Stimulated activated effector memory CD8-positive, alpha-beta T cell treated with anti-CD3 and anti-CD28 coated beads, Interleukin-12 subunit alpha, Interleukin-12 subunit beta, amount 100 ng/mL, for 72 hours (primary cell): Measurements from ENCODE around the gene CSTB.

Source experiments
- ATAC-seq: fragments of 150-1000 bp; cut with Tn5 transposase; 2 replicates; pipeline ENCODE4 v1.10.0; 2021
- DNase-seq, 2 donors: peaks; one replicate each; pipeline ENCODE4 v3.0.0; 2021 to 2022; ENCODE audit warnings: low spot score in 2 of 2
- H3K27ac Mint-ChIP-seq: one replicate; pipeline ENCODE4 v1.8.0; 2022; ENCODE audit warnings: mild to moderate bottlenecking, mixed read lengths
- H3K36me3 Mint-ChIP-seq: one replicate; pipeline ENCODE4 v1.8.0; 2022; ENCODE audit warnings: mild to moderate bottlenecking, mixed read lengths
- H3K4me1 Mint-ChIP-seq: one replicate; pipeline ENCODE4 v1.8.0; 2022; ENCODE audit warnings: mixed read lengths
- H3K4me3 Mint-ChIP-seq: one replicate; pipeline ENCODE4 v1.8.0; 2022; ENCODE audit warnings: mild to moderate bottlenecking, mixed read lengths
- H3K9me3 Mint-ChIP-seq: one replicate; pipeline ENCODE4 v1.8.0; 2022; ENCODE audit warnings: mixed read lengths

CSTB gene

DNA sequence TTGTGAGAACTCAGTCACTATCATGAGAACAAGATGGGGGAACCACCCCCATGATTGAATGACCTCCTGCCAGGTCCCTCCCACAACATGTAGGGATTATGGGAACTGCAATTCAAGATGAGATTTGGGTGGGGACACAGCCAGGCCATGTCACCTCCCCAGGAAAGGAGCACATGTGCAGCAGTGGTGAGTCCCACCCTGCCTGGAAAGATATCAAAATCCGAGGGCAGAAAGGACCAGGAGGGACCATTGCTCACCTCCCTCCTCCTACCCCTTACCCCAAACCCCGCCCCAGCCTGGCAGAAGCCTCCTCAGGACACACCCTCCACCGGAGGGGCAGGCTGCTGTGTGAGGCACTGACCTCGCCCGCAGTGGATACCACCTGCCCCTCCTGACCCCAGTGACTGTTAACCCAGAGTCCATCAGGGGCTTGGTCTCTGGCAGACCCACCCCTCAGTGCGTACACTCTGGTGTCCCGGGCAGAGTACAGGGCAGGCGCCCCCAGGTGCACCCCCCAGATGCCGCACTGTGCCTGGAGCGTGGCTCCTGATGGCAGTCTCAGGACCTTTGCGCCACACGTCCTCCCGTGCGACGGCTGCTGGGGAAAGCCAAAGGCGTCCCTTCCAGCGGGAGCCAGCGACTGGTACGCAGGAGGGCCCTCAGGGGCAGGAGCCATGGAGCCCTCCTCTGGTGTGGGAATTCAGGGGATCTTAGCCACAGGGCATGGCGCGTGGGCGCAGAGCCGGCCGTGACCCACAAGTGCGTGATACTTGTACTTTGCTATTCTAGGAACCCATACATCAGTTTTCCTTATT is 36.3 kb downstream of the CSTB start:
- H3K4me1 Mint-ChIP-seq: peaks cover 23% of the 10 kb centered on the region
- ATAC-seq (peak; percentile 57), DNase-seq (no peak)
- H3K27ac Mint-ChIP-seq: peak overlapping the region; percentile 76
- H3K9me3 Mint-ChIP-seq: no peaks in the 10 kb centered on the region
- H3K4me3 Mint-ChIP-seq: no peak overlapping the region
- peaks cover 24% of the 10 kb centered on the region for H3K36me3 Mint-ChIP-seq

DNA sequence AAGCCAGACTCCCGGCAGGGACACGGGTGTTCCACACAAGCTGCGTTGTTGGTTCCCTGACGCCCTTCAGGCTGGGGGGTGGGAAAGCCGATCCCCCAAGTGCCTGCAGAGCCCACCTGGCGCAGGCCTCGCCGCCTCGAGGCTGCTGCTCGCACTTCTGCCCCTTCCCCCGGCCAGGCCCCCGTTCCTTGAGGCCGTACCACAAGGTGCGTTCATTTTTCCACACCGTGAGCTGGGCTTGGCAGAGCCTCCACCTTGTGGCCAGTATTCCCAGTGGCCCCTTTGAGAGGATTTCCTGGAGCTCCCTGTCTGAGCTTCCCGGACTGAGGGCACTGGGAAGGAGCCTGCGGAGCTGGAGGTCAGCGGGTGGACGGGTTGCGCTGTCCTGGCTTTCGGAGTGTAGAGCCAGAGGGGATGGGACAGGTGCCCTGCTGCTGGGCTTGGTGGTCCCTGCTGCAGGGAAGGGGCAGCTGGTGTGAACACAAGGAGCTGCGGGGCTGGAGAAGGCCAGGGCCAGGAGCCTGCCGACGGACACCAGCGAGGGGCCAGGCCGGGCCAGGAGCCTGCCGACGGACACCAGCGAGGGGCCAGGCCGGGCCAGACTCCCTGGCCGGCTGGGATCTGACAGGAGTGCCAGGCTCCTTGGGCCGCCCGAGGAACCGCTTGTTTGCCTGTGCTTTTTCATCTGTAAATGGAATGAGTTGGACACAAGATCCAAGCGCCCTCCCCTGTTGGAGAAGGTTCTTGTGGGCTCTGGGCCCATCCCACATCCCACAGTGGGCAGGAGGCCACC is 38.8 kb downstream of the CSTB start:
- H3K27ac Mint-ChIP-seq: no peak overlapping the region
- H3K4me3 Mint-ChIP-seq: no peak overlapping the region
- peaks cover 19% of the 10 kb centered on the region for H3K36me3 Mint-ChIP-seq
- no peaks in the 10 kb centered on the region for H3K9me3 Mint-ChIP-seq
- DNase-seq (no peak), ATAC-seq (no peak)
- H3K4me1 Mint-ChIP-seq: peaks cover 40% of the 10 kb centered on the region

DNA sequence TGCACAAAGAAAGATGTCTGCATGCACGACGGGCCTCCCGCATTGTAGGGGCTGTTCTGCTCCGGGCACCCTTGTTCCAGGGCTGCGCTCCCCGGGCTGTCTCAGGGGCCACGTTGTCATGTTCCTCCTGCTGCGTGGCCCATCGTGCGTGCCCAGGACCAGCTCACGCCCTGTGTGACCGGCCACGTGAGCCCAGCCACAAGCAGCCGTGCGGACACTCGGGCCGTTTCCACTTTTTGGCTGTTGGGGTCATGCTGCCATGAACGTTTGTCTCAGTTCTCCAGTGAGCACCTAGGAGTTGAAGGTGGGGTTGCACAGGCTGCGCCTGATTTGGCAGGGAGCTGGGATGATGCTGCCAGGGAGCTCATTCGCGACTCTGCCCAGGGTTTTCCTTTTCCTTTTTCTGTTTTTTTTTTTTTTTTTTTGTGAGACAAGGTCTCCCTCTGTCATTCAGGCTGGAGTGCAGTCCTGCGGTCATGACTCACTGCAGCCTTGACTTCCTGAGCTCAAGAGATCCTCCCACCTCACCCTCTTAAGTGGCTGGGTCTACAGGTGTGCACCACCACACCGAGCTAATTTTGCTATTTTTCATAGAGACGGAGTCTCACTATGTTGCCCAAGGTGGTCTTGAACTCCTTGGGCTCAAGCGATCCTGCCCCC is 39.8 kb downstream of the CSTB start:
- Mint-ChIP-seq H3K36me3 (peaks cover 19% of the 10 kb centered on the region), H3K27ac (no peak overlapping the region), H3K4me3 (no peak overlapping the region), H3K9me3 (no peaks in the 10 kb centered on the region), H3K4me1 (peaks cover 43% of the 10 kb centered on the region)
- no peak for ATAC-seq
- no peak for DNase-seq

- no peak for ATAC-seq
- H3K36me3 Mint-ChIP-seq: peaks cover 13% of the 10 kb centered on the region
- H3K9me3 Mint-ChIP-seq: no peaks in the 10 kb centered on the region
- H3K27ac Mint-ChIP-seq: no peak overlapping the region
- H3K4me3 Mint-ChIP-seq: no peak overlapping the region
- DNase-seq: no peak
- peaks cover 42% of the 10 kb centered on the region for H3K4me1 Mint-ChIP-seq
These were observed 40.6 kb downstream of the CSTB start for GRCh38 chr21:43735236-43736091.

DNA sequence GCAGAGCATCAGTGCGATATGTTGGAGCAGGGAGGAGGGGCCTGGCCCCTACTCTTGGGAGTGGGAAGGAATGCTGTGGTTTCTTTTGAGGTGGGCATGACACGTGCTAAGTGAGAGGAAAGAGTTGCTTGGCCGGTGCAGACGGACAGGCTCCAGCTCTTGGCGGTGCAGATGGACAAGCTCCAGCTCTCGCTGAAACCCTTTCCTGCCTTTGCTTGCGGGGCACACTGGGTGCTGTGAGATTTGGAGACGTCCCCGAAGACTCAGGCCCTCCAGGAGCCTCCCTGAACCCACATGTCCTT is 41.2 kb downstream of the CSTB start:
- DNase-seq (no peak), ATAC-seq (no peak)
- no peak overlapping the region for H3K4me3 Mint-ChIP-seq
- H3K9me3 Mint-ChIP-seq: no peaks in the 10 kb centered on the region
- H3K36me3 Mint-ChIP-seq: peaks cover 12% of the 10 kb centered on the region
- H3K27ac Mint-ChIP-seq: no peak overlapping the region
- H3K4me1 Mint-ChIP-seq: peaks cover 37% of the 10 kb centered on the region

DNA sequence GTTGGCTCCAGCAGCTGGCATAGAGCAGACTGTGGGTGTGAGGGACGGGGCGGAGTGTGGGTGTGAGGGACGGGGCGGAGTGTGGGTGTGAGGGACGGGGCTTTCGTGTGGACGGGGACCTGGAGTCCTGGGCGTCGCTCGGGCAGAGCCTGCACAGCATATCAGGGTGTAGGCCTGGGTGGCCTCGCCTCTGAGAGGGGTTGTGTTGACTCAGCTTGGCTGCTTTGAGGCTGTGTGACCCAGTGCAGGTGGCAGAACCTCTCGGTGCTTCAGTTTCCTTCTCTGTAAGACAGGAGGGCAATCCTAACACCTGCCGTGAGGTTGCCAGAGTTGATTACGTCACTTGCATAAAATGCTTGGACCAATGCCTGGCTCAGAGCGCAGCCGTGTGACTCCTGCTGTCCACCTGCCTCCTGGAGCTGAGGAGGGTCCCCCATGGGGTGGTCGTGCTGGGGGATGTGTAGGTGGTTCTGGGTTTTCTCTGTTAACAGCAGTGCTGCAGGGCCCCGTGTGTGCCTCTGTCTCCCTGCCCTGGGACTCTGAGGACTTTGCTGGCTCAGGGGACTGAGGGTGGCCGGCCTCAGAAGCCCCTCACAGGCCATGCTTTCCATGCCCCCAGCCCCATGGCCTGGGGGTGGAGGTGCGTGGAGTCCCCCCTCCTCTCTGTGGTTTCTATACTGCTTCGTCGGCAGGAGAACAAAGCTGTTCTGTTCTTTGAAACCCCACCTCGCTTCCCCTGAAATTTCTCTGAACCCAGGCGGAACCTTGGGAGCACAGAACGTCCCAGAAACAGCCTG is 41.8 kb downstream of the CSTB start:
- Mint-ChIP-seq H3K4me1 (peaks cover 41% of the 10 kb centered on the region), H3K9me3 (no peaks in the 10 kb centered on the region), H3K4me3 (peak overlapping the region; percentile 24), H3K36me3 (peaks cover 12% of the 10 kb centered on the region), H3K27ac (peak overlapping the region; percentile 74)
- no peak for DNase-seq
- ATAC-seq: peak; percentile 63

DNA sequence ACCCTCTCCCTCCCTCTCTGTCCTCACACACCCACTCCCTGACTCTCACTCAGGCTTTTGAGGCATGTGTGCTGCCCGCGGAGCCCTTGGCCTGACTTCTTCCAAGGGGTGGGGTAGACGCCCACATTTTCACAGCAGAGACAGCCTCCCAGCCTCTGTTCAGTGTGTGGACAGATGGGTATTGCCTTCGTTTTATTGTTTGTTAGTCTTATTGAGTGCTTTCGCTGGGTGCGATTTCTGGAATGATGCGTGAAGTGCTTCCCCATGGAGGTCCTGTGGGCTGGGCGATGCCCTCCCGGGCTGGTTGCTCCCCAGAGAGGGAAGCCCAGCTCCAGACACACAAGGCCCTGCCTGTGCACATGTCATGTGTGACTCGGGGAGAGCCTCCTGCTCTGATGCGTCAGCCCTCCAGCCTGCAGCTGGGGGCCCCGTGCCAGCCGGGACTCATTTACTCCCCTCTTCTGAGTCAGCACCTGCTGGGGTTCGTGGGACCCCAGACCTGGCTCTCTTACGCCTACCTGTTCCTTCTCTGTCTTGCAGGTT is 42.5 kb downstream of the CSTB start:
- DNase-seq (no peak), ATAC-seq (peak; percentile 69)
- Mint-ChIP-seq H3K27ac (peak overlapping the region; percentile 74), H3K4me1 (peaks cover 49% of the 10 kb centered on the region), H3K4me3 (peak overlapping the region; percentile 24), H3K36me3 (peaks cover 14% of the 10 kb centered on the region), H3K9me3 (no peaks in the 10 kb centered on the region)

DNA sequence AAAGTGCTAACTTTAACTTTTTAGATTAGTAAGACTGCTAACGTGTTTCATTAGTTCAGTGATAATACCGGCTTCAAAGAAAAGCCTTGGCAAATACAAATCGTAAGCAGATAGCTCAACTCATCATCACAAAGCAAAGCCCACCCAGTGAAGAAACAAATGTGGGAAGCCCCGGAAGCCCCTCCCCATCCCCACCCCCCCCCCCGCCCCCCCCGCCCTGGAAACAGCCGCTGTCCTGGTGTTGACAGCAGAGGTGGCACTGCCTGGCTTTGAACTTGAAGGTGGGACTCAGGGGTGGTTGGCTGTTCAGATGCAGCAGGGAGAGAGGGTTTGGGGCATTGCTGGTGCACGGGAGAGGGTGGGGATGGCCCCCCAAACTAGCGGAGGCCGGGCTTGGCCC is 43.0 kb downstream of the CSTB start:
- no peaks in the 10 kb centered on the region for H3K9me3 Mint-ChIP-seq
- H3K36me3 Mint-ChIP-seq: peaks cover 16% of the 10 kb centered on the region
- H3K27ac Mint-ChIP-seq: no peak overlapping the region
- ATAC-seq (no peak), DNase-seq (no peak)
- H3K4me3 Mint-ChIP-seq: no peak overlapping the region
- H3K4me1 Mint-ChIP-seq: peaks cover 54% of the 10 kb centered on the region

- peak overlapping the region; percentile 86 for H3K27ac Mint-ChIP-seq
- H3K4me1 Mint-ChIP-seq: peaks cover 64% of the 10 kb centered on the region
- DNase-seq (no peak), ATAC-seq (no peak)
- H3K4me3 Mint-ChIP-seq: no peak overlapping the region
- H3K9me3 Mint-ChIP-seq: no peaks in the 10 kb centered on the region
- peaks cover 12% of the 10 kb centered on the region for H3K36me3 Mint-ChIP-seq
These were observed 44.0 kb downstream of the CSTB start for GRCh38 chr21:43731891-43732711.

- H3K27ac Mint-ChIP-seq: peak overlapping the region; percentile 86
- peaks cover 68% of the 10 kb centered on the region for H3K4me1 Mint-ChIP-seq
- no peak for DNase-seq
- no peak for ATAC-seq
- H3K36me3 Mint-ChIP-seq: peaks cover 12% of the 10 kb centered on the region
- H3K4me3 Mint-ChIP-seq: no peak overlapping the region
- H3K9me3 Mint-ChIP-seq: no peaks in the 10 kb centered on the region
These were observed 44.6 kb downstream of the CSTB start for GRCh38 chr21:43731476-43731875.

GRCh38 chr21:43728467-43729390 is 47.4 kb downstream of the CSTB start:
- Mint-ChIP-seq H3K27ac (peak overlapping the region; percentile 93), H3K4me3 (peak overlapping the region; percentile 82), H3K9me3 (no peaks in the 10 kb centered on the region), H3K36me3 (peaks cover 21% of the 10 kb centered on the region), H3K4me1 (peaks cover 48% of the 10 kb centered on the region)
- peak; percentile 93 for ATAC-seq
- peak; percentile 65 to 89 for DNase-seq

DNA sequence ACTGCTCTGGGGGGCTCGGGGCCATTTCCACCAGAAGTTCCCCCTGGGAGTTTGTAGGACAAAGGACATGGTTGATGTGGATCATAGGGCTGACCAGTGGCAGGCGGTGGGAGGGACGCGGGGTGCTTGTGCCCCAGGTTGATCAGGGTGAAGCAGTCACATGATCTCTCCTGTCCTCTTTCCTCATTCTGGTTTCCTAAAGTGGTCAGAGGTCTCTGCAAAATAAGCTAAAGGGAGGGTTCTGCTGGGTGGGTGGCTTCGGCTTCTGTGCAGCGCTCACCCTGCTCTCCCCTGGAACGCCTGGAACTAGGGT is 48.0 kb downstream of the CSTB start:
- DNase-seq: no peak
- no peak for ATAC-seq
- Mint-ChIP-seq H3K36me3 (peaks cover 26% of the 10 kb centered on the region), H3K4me1 (peaks cover 42% of the 10 kb centered on the region), H3K4me3 (peak overlapping the region; percentile 82), H3K27ac (peak overlapping the region; percentile 93), H3K9me3 (no peaks in the 10 kb centered on the region)
